Measurements from ENCODE around the gene MAL. TPM values are rescaled to one million over a fixed set of nuclear protein-coding genes. Genes with fewer than 3 reads are reported as not detected.

The MAL gene
- total RNA-seq (under 1 TPM; 0.62 to 0.79 TPM), polyA plus RNA-seq (ENCODE audit: insufficient read depth, low read depth, low replicate concordance) (1.3 TPM)
- long read RNA-seq, donor 1, transcript MAL-201 (4 exons, 1,112 nt), result major isoform, 7 of 7 reads
- long read RNA-seq, donor 1, partial matches to known transcripts, result 0 of 7 reads
- long read RNA-seq, donor 1, other reads (novel, unspliced or antisense), result 0 of 7 reads
- long read RNA-seq, donor 2, partial matches to known transcripts, result 5 of 7 reads
- long read RNA-seq, donor 2, other reads (novel, unspliced or antisense), result 0 of 7 reads

DNA sequence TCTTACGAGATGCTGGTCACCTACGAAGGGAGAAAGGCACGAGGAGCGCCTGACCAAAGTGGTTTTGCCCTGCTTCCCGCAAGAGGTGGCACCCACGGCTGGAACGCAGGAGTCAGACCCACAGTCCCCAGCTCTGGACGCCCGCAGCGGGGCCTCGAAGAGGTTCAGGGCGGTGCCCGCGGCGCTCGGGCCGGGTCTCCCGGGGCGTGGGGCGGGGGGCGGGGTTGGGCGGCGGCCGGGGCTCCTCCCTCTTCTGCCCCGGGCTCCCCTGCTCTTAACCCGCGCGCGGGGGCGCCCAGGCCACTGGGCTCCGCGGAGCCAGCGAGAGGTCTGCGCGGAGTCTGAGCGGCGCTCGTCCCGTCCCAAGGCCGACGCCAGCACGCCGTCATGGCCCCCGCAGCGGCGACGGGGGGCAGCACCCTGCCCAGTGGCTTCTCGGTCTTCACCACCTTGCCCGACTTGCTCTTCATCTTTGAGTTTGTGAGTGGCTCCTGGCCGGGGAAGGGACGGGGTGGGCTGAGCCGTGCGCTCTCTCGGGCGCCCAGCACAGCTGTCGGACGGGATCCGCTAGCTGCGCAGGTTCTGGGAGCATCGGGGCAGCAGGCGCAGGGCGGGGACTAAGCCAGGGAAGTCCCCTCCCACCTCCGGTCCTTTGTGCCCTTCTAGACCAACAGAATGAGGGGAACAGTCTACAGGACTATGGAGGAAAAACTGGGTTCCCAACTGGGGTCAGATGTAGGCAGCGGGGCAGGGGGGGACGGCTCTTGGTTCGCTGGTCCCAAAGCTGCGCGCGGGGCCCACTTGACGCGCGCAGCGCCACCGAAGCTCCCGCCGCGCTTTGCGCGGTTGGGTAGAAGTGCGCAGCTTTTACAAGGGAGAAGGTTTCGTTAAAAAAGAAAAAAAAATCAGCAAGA, at the start of gene MAL:
Gene MAL (plus strand): TSS at position 303 of the 914 bp plus-strand sequence. CDS start 85 bp downstream, at position 388.
- TF ChIP-seq, protein P1, sequence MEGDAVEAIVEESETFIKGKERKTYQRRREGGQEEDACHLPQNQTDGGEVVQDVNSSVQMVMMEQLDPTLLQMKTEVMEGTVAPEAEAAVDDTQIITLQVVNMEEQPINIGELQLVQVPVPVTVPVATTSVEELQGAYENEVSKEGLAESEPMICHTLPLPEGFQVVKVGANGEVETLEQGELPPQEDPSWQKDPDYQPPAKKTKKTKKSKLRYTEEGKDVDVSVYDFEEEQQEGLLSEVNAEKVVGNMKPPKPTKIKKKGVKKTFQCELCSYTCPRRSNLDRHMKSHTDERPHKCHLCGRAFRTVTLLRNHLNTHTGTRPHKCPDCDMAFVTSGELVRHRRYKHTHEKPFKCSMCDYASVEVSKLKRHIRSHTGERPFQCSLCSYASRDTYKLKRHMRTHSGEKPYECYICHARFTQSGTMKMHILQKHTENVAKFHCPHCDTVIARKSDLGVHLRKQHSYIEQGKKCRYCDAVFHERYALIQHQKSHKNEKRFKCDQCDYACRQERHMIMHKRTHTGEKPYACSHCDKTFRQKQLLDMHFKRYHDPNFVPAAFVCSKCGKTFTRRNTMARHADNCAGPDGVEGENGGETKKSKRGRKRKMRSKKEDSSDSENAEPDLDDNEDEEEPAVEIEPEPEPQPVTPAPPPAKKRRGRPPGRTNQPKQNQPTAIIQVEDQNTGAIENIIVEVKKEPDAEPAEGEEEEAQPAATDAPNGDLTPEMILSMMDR (IDR thresholded peaks at IDR 0.05), result no peak
- no peak for TF ChIP-seq POLR2A (IDR thresholded peaks at IDR 0.05)
- no peak for DNase-seq
- Histone ChIP-seq H3K9me3 (no peaks in the 10 kb centered on the region), H3K27me3 (no peaks in the 10 kb centered on the region), H3K36me3 (ENCODE audit: low read depth, missing control alignments) (no peaks in the 10 kb centered on the region), H3K27ac (no peak within 1 kb of the TSS), H3K4me1 (peaks cover 3% of the 10 kb centered on the region), H3K4me3 (peak within 1 kb of the TSS; percentile 24 to 38)
- 1 to 2% methylated on average over 36 to 63 of the region's 81 CpGs for WGBS, 2 donors
- intact Hi-C loops (cut with DNase I; ENCODE audit: low total_unique reads), result no loop called here

DNA sequence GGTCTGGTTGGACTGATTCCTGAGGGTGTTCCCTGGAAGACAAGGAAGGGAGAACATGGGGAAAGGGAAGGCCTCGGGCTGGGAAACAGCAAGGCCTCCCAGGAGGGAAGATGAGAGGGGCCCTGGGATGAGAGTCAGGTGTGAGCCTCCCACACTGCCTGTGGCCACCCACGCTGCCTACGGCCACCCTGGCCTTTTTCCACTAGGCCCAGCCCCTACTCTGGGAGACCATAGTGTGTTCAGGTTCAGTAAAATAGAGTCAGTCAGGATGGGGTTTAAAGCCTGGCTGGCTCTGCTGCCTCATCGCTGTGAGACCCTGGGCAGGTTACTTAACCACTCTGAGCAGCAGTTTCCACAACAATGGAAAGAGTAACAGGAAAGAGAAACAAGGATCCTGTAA, 47.7 kb upstream of the MAL start:
- 71 to 75% methylated on average over 4 of the region's 4 CpGs for WGBS, 2 donors

DNA sequence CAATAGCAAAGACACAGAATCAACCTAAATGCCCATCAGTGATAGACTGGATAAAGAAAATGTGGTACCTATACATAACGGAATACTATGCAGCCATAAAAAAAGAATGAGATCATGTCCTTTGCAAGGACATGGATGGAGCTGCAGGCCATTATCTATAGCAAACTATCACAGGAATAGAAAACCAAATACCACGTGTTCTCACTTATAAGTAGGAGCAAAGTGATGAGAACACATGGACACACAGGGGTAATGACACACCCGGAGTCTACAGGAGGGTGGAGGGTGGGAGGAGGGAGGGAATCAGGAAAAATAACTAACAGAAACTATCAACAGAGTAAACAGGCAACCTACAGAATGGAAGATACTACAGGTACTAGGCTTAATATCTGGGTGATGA, 46.6 kb upstream of the MAL start:
- Histone ChIP-seq H3K27ac (no peak overlapping the region), H3K9me3 (no peaks in the 10 kb centered on the region), H3K4me1 (no peaks in the 10 kb centered on the region), H3K36me3 (ENCODE audit: low read depth, missing control alignments) (no peaks in the 10 kb centered on the region), H3K27me3 (no peaks in the 10 kb centered on the region), H3K4me3 (no peak overlapping the region)
- TF ChIP-seq POLR2A (IDR thresholded peaks at IDR 0.05), result no peak
- TF ChIP-seq, protein P1 (IDR thresholded peaks at IDR 0.05), result no peak
- DNase-seq, result no peak
- intact Hi-C loops (cut with DNase I; ENCODE audit: low total_unique reads), result no loop called here
- WGBS, 2 donors, result 85 to 88% methylated on average over 3 of the region's 3 CpGs

More for the DNA sequence above, 47.7 kb upstream of the MAL start:
- TF ChIP-seq, protein P1 (IDR thresholded peaks at IDR 0.05), result no peak
- TF ChIP-seq POLR2A (IDR thresholded peaks at IDR 0.05), result no peak
- intact Hi-C loops (cut with DNase I; ENCODE audit: low total_unique reads), result no loop called here
- Histone ChIP-seq H3K4me1 (no peaks in the 10 kb centered on the region), H3K27ac (no peak overlapping the region), H3K27me3 (no peaks in the 10 kb centered on the region), H3K36me3 (ENCODE audit: low read depth, missing control alignments) (no peaks in the 10 kb centered on the region), H3K4me3 (no peak overlapping the region), H3K9me3 (no peaks in the 10 kb centered on the region)
- DNase-seq, result no peak

DNA sequence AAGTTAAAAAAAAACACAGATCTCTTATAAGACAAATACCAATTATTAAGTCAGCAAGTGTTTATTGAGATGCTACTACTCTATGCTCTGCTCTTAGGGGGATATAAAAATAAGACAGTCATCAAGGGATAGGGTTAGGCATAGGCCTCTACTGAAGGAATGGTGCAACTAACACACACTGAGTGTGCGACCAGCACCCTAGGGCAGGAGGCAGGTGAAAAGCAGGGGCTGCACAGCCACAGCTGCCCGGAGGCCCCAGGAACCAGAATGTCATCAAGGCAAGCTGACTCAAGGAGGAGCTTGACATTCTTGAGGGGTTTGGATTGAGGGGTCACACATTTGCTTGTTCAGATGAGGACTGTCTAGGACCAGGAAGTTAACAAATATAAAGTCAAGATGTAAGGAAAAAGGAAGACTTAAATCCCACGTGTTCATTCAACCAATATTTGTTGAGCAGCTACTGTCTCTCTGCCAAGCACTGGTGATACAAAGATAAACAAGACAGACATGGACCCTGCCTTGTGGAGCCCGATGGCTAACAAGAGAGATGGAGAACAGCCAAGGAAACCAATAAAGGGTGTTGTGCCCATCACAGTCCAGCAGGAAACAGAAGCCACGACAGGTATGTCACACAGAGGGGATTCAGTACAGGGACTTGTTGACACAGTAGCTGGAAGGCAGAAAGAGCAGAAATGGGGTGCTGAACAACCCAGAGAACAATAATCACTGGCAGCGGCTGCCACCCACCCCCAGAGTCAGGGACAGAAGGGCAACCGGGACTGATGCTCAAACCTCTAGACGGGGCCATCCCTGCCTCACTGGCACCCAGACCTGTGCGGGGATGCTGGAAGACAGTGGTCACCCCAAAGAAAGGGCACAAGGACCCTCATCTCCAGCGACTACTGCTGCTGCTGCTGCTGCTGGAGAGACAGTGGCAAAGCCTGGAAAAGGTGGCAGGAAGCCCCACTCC, 45.8 kb upstream of the MAL start:
- Histone ChIP-seq H3K9me3 (no peaks in the 10 kb centered on the region), H3K4me3 (no peak overlapping the region), H3K36me3 (ENCODE audit: low read depth, missing control alignments) (no peaks in the 10 kb centered on the region), H3K27ac (no peak overlapping the region), H3K4me1 (no peaks in the 10 kb centered on the region), H3K27me3 (no peaks in the 10 kb centered on the region)
- TF ChIP-seq POLR2A (IDR thresholded peaks at IDR 0.05), result no peak
- TF ChIP-seq, protein P1 (IDR thresholded peaks at IDR 0.05), result no peak
- 84 to 88% methylated on average over 10 of the region's 10 CpGs for WGBS, 2 donors
- DNase-seq, result no peak
- intact Hi-C loops (cut with DNase I; ENCODE audit: low total_unique reads), result no loop called here

Data from testis (tissue), 5 donors.